K562 (cell line): ENCODE data around the gene ADARB2. TPM values are rescaled to one million over a fixed set of nuclear protein-coding genes. Genes with fewer than 3 reads are reported as not detected.

ENCODE experiments used
- ATAC-seq: fragments of 200-7000 bp; cut with Tn5 transposase; 3 replicates; pipeline ENCODE4 v1.9.1; 2020; ENCODE audit warnings: moderate library complexity
- BruUV-seq: library from RNA; stranded (reverse); fragments of 400-500 nt; replicated peaks from 2 replicates; lab custom pipeline; 2021; lab: Mats Ljungman, UMichigan
- CTCF ChIA-PET: fragments of 300-600 bp; formaldehyde crosslinking; extraction: SDS; loops from one replicate; lab custom pipeline; 2021; ENCODE audit warnings: low intra/inter-chr PET ratio; lab: Yijun Ruan, JAX
- POLR2A ChIA-PET: fragments of 300-600, 350-650 bp; sonication (Branson Sonifier 250); formaldehyde crosslinking; extraction: SDS; loops from one replicate; lab custom pipeline; 2021; ENCODE audit warnings: antibody characterized with exemption, inconsistent platforms; lab: Yijun Ruan, JAX
- DNase-seq, 4 experiments: peaks; one replicate each; pipeline versions ENCODE4 v3.0.0 to v3.0.0-alpha.2; 2011 to 2018; ENCODE audit warnings: low spot score in 3 of 4, mixed read lengths in 3 of 4; ENCODE audit errors: extremely low read depth in 1 of 4
- FAIRE-seq: peaks from 2 replicates; lab custom pipeline; 2011; peaks lifted over from hg19 to GRCh38; lab: Jason Lieb, UNC
- H2AFZ ChIP-seq: 2 replicates; pipeline ENCODE4 v1.6.0; 2011; ENCODE audit warnings: low read depth, low read length, control low read depth, inconsistent platforms
- H3K27ac ChIP-seq: fragments of 200-600 bp; 3 replicates; pipeline ENCODE4 v1.8.0; 2011; ENCODE audit warnings: low read depth, mild to moderate bottlenecking, control low read depth, inconsistent platforms, low read length, moderate library complexity, mixed read lengths; ENCODE audit errors: extremely low read depth
- H3K27me3 ChIP-seq, 2 experiments: fragments of 300-600 bp in 1 of 2; 2 replicates in 1 of 2; 3 replicates in 1 of 2; pipeline versions ENCODE4 v1.6.0 to v1.8.0; 2011; ENCODE audit warnings: inconsistent platforms in 2 of 2, low read length in 2 of 2, mild to moderate bottlenecking in 1 of 2, mixed read lengths in 1 of 2, moderate library complexity in 1 of 2; ENCODE audit not compliant: control insufficient read depth in 2 of 2, insufficient read depth in 2 of 2
- H3K36me3 ChIP-seq: fragments of 300-600 bp; 3 replicates; pipeline ENCODE4 v1.8.0; 2011; ENCODE audit warnings: mild to moderate bottlenecking, low read length, inconsistent platforms; ENCODE audit not compliant: control insufficient read depth, insufficient read depth
- H3K4me1 ChIP-seq, 2 experiments: fragments of 200-600 bp in 1 of 2; replicated peaks in 1 of 2; 2 replicates in 1 of 2; 3 replicates in 1 of 2; pipeline versions ENCODE4 v1.5.1 to v1.8.0; 2011; ENCODE audit warnings: inconsistent platforms in 2 of 2, low read length in 2 of 2, mild to moderate bottlenecking in 1 of 2, mixed read lengths in 1 of 2, moderate library complexity in 1 of 2; ENCODE audit not compliant: control insufficient read depth in 2 of 2, insufficient read depth in 2 of 2
- H3K4me2 ChIP-seq: 2 replicates; pipeline ENCODE4 v1.6.1; 2011; ENCODE audit warnings: low read length, control low read depth, inconsistent platforms, mixed read lengths; ENCODE audit not compliant: insufficient read depth
- H3K4me3 ChIP-seq: fragments of 200-600 bp; sonication (generic), shearing (Covaris generic); 2 replicates; pipeline ENCODE4 v1.5.1; 2016; ENCODE audit warnings: control low read depth, inconsistent platforms
- H3K79me2 ChIP-seq: fragments of 200-600 bp; 3 replicates; pipeline ENCODE4 v1.8.0; 2011; ENCODE audit warnings: low read length, inconsistent platforms; ENCODE audit not compliant: control insufficient read depth, insufficient read depth
- H3K9ac ChIP-seq, 2 experiments: 2 replicates each; pipeline versions ENCODE4 v1.6.0 to v1.6.1; 2011; ENCODE audit warnings: low read depth in 2 of 2, low read length in 2 of 2, control low read depth in 1 of 2, inconsistent platforms in 1 of 2, mild to moderate bottlenecking in 1 of 2, mixed read lengths in 1 of 2; ENCODE audit not compliant: insufficient read depth in 1 of 2
- H3K9me1 ChIP-seq: one replicate; pipeline ENCODE4 v1.6.0; 2011; ENCODE audit warnings: inconsistent platforms, mild to moderate bottlenecking, low read length, moderate library complexity; ENCODE audit not compliant: control insufficient read depth, insufficient read depth
- H3K9me3 ChIP-seq: replicated peaks from 2 replicates; pipeline ENCODE4 v1.5.1; 2011; ENCODE audit warnings: low read depth, low read length, inconsistent platforms; ENCODE audit not compliant: control insufficient read depth, insufficient read depth
- H4K20me1 ChIP-seq: replicated peaks from 2 replicates; pipeline ENCODE4 v1.6.1; 2011; ENCODE audit warnings: low read length, inconsistent platforms, mixed read lengths; ENCODE audit not compliant: control insufficient read depth, insufficient read depth
- E2F3 ChIP-seq: fragments of 250-450 bp; sonication (Bioruptor Pico); IDR thresholded peaks from 2 replicates; pipeline ENCODE4 v1.4.0; 2020; ENCODE audit warnings: mild to moderate bottlenecking
- KLF6 ChIP-seq: fragments of 250-450 bp; sonication (Bioruptor Pico); IDR thresholded peaks from 2 replicates; pipeline ENCODE4 v1.4.0; 2020; ENCODE audit warnings: mild to moderate bottlenecking, moderate library complexity, borderline replicate concordance
- MCM5 ChIP-seq: fragments of 450-650 bp; IDR thresholded peaks from 2 replicates; pipeline ENCODE4 v1.6.1; 2016; ENCODE audit warnings: low read depth
- MCM7 ChIP-seq, 2 experiments: fragments of 450-650 bp; IDR thresholded peaks; 2 replicates each; pipeline ENCODE4 v1.6.1; 2016 to 2018
- MYNN ChIP-seq, 2 experiments: sonication (generic); formaldehyde crosslinking in 1 of 2; IDR thresholded peaks; 2 replicates each; pipeline versions ENCODE4 v1.5.0 to v1.6.1; 2016 to 2020; ENCODE audit warnings: antibody characterized with exemption in 1 of 2, missing genetic modification reagents in 1 of 2
- NR0B1 ChIP-seq: fragments of 450-650 bp; IDR thresholded peaks from one replicate; pipeline ENCODE4 v1.6.1; 2018; ENCODE audit warnings: mild to moderate bottlenecking, moderate library complexity; ENCODE audit not compliant: partially characterized antibody
- NRF1 ChIP-seq, 2 experiments: fragments of 450-650 bp; IDR thresholded peaks in 1 of 2; conservative IDR thresholded peaks in 1 of 2; 2 replicates each; pipeline ENCODE4 v1.6.1; 2014; ENCODE audit warnings: mild to moderate bottlenecking in 2 of 2
- SMARCA5 ChIP-seq: fragments of 450-650 bp; IDR thresholded peaks from 2 replicates; pipeline ENCODE4 v1.6.1; 2016
- SNIP1 ChIP-seq: fragments of 450-650 bp; IDR thresholded peaks from 2 replicates; pipeline ENCODE4 v1.7.1; 2017; ENCODE audit warnings: low read depth, mild to moderate bottlenecking
- SRF ChIP-seq, 2 experiments: fragments of 250-450, 450-650 bp in 1 of 2; sonication (Bioruptor Pico) in 1 of 2; sonication (generic) in 1 of 2; formaldehyde crosslinking; IDR thresholded peaks; 2 replicates each; pipeline versions ENCODE4 v1.5.0 to v1.5.1; 2020 to 2022; ENCODE audit warnings: mild to moderate bottlenecking in 1 of 2, missing genetic modification reagents in 1 of 2
- TCF7L2 ChIP-seq: fragments of 150-350 bp; IDR thresholded peaks from 2 replicates; pipeline ENCODE4 v1.6.1; 2016; ENCODE audit warnings: low read depth, mild to moderate bottlenecking, low read length, moderate library complexity
- ZNF12 ChIP-seq: sonication (generic); formaldehyde crosslinking; IDR thresholded peaks from 2 replicates; pipeline ENCODE4 v1.4.0; 2020; ENCODE audit warnings: mild to moderate bottlenecking, missing genetic modification reagents
- ZNF175 ChIP-seq: fragments of 200-800 bp; sonication (Bioruptor generic); IDR thresholded peaks from 2 replicates; pipeline ENCODE4 v1.6.1; 2016; ENCODE audit warnings: low read depth, mild to moderate bottlenecking, missing genetic modification characterization, missing compliant biosample characterization
- ZNF354B ChIP-seq: fragments of 250-450 bp; sonication (Bioruptor Pico); IDR thresholded peaks from 2 replicates; pipeline ENCODE4 v1.4.0; 2020
- WGBS: fragments of 100-300 bp; shearing (Covaris generic); methylation state at CpG from one replicate; pipeline ENCODE4 v1.1.6; 2016; ENCODE audit warnings: low coverage, mixed read lengths; ENCODE audit not compliant: insufficient coverage; ENCODE audit errors: missing lambda C conversion rate; 5-methylcytosine and 5-hydroxymethylcytosine counted together
- in situ Hi-C: fragments of 300-500 bp; cut with MboI; formaldehyde crosslinking; loops from 4 replicates; pipeline ENCODE4 v1.15.0; 2018; ENCODE audit warnings: inconsistent platforms, mixed read lengths
- intact Hi-C: fragments of 100-400 bp; cut with micrococcal nuclease; formaldehyde crosslinking; loops from 2 replicates; pipeline ENCODE4 v1.14.2; 2022
- polyA plus RNA-seq, 8 experiments: library from polyadenylated mRNA; depleted of rRNA in 4 of 8; stranded (reverse) in 5 of 8; unstranded in 3 of 8; fragments of >200 nt; fragmentation: Nextera tagmentation in 2 of 8; fragmentation: Illumina TruSeq in 1 of 8; extraction: Ambion mirVana in 2 of 8; extraction: Trizol in 1 of 8; gene quantifications; 2 replicates each; pipeline versions ENCODE4 v1.2.1 to v1.2.3, GENCODE V29; 2011 to 2014; ENCODE audit warnings: inconsistent platforms in 1 of 8, missing spikeins in 1 of 8
- total RNA-seq, 7 experiments: library from RNA; depleted of rRNA in 6 of 7; stranded (reverse); fragments of >200 nt in 6 of 7; fragmentation: Illumina TruSeq in 2 of 7; extraction: Trizol in 2 of 7; gene quantifications; 2 replicates each; pipeline versions ENCODE4 v1.2.1 to v1.2.3, GENCODE V29; 2011 to 2021; ENCODE audit warnings: low replicate concordance in 1 of 7
- TF ChIP-seq, protein P1 (sequence below): fragments of 450-650 bp; IDR thresholded peaks from 2 replicates; pipeline ENCODE4 v1.6.1; 2016; ENCODE audit warnings: antibody characterized with exemption

ADARB2 gene
- total and polyA plus RNA-seq, 9 of the 15 experiments (the other 6 are each of a cell fraction or from before 2014, with no cell fraction given) = not detected

- no peaks in the 10 kb centered on the region for H3K36me3 ChIP-seq
- intact Hi-C loops = no loop called here
- H3K4me2 ChIP-seq = no peak overlapping the region
- H3K79me2 ChIP-seq = no peaks in the 10 kb centered on the region
- no peaks in the 10 kb centered on the region for H3K9me3 ChIP-seq
- no peaks in the 10 kb centered on the region for H3K9me1 ChIP-seq
- no peak for ATAC-seq
- no peak for DNase-seq
- H3K27me3 ChIP-seq = peaks cover 12 to 49% of the 10 kb centered on the region in 2 experiments
- WGBS = 0% methylated on average over 9 of the region's 9 CpGs
- POLR2A ChIA-PET = interaction anchor here (0.7 to 1.3 kb wide), 2 partner anchors 10 to 55 kb away, joined by 3 read pairs; no protein-coding TSS in a partner anchor
- TF ChIP-seq NR0B1 = no peak
- no peak for TF ChIP-seq E2F3 (CRISPR knock-in tag)
- no peak for TF ChIP-seq KLF6 (CRISPR knock-in tag)
- TF ChIP-seq SNIP1 = no peak
- no peaks in the 10 kb centered on the region for H3K4me1 ChIP-seq
- FAIRE-seq = no peak
- no peaks in the 10 kb centered on the region; the same call in 1 of the 2 replicates for H4K20me1 ChIP-seq
- no peak overlapping the region for H3K9ac ChIP-seq
- no peak overlapping the region for H3K27ac ChIP-seq
- no peak overlapping the region for H2AFZ ChIP-seq
- in situ Hi-C loops = no loop called here
- H3K4me3 ChIP-seq = no peak overlapping the region
- BruUV-seq = no TSS peak
- CTCF ChIA-PET = no interaction called here
Observed at GRCh38 chr10:1625079-1625478, 112.2 kb downstream of the ADARB2 start.

GRCh38 chr10:1624240-1624639, 113.1 kb downstream of the ADARB2 start:
- intact Hi-C loops (no loop called here), in situ Hi-C loops (no loop called here)
- Histone ChIP-seq H3K9me3 (no peaks in the 10 kb centered on the region), H3K9ac (no peak overlapping the region), H3K4me1 (no peaks in the 10 kb centered on the region), H3K27ac (no peak overlapping the region), H2AFZ (no peak overlapping the region), H4K20me1 (no peaks in the 10 kb centered on the region; the same call in 1 of the 2 replicates), H3K9me1 (no peaks in the 10 kb centered on the region), H3K36me3 (no peaks in the 10 kb centered on the region), H3K4me3 (no peak overlapping the region), H3K4me2 (no peak overlapping the region), H3K27me3 (peaks cover 11 to 42% of the 10 kb centered on the region in 2 experiments), H3K79me2 (no peaks in the 10 kb centered on the region)
- ChIA-PET CTCF (no interaction called here), POLR2A (interaction anchor here (0.6 kb wide), 1 partner anchor 16 kb away, joined by 3 read pairs; no protein-coding TSS in a partner anchor)
- whole genome bisulfite sequencing = under 1% methylated on average over 12 of the region's 12 CpGs
- no TSS peak for BruUV-seq
- no peak for FAIRE-seq
- no peak for ATAC-seq
- DNase-seq = no peak
- TF ChIP-seq ZNF175 (no peak), E2F3 (CRISPR knock-in tag) (no peak), MYNN (IDR thresholded peaks at IDR 0.05) (no peak), MYNN (CRISPR knock-in tag; IDR thresholded peaks at IDR 0.05) (no peak), TCF7L2 (no peak), MCM7 (IDR thresholded peaks at IDR 0.05) (no peak), SMARCA5 (no peak), SRF (CRISPR knock-in tag; IDR thresholded peaks at IDR 0.05) (no peak), MCM5 (no peak), ZNF12 (CRISPR knock-in tag) (no peak), NRF1 (conservative IDR thresholded peaks at IDR 0.05 in 1 of 2, IDR thresholded peaks at IDR 0.05 in 1 of 2) (no peak), ZNF354B (CRISPR knock-in tag) (no peak)
- TF ChIP-seq, protein P1, sequence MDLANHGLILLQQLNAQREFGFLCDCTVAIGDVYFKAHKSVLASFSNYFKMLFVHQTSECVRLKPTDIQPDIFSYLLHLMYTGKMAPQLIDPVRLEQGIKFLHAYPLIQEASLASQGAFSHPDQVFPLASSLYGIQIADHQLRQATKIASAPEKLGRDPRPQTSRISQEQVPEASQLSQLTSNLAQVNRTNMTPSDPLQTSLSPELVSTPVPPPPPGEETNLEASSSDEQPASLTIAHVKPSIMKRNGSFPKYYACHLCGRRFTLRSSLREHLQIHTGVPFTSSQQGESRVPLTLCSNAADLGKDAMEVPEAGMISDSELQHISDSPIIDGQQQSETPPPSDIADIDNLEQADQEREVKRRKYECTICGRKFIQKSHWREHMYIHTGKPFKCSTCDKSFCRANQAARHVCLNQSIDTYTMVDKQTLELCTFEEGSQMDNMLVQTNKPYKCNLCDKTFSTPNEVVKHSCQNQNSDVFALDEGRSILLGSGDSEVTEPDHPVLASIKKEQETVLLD = no peak
